ENCODE measurements around the gene FLYWCH2. TPM values are rescaled to one million over a fixed set of nuclear protein-coding genes. Genes with fewer than 3 reads are reported as not detected.

The FLYWCH2 gene
- total RNA-seq, 5 donors from 2014 or later (not counting 1 experiment from before 2014, with no cell fraction given), result 12.1 to 31.4 (median 25.6) TPM

GRCh38 chr16:2865651-2866050, 17.4 kb upstream of the FLYWCH2 start:
- Histone ChIP-seq H3K27me3 (replicated peaks in 1 of 2; ENCODE audit: control insufficient read depth in 2 of 2, extremely low read depth in 1 of 2, insufficient read depth in 2 of 2, low read length in 1 of 2) (peaks cover 0 to 9% of the 10 kb centered on the region in 2 experiments), H3K36me3 (ENCODE audit: control insufficient read depth in 2 of 2, extremely low read depth in 1 of 2, insufficient read depth in 1 of 2, low read length in 1 of 2) (no peaks in the 10 kb centered on the region), H3K4me3 (ENCODE audit: control insufficient read depth in 1 of 2, extremely low read depth in 1 of 2, low read length in 1 of 2) (no peak overlapping the region), H3K27ac (ENCODE audit: low read length) (no peak overlapping the region), H3K9me3 (no peaks in the 10 kb centered on the region), H3K4me1 (ENCODE audit: control insufficient read depth in 1 of 2, extremely low read depth in 1 of 2, insufficient read depth in 2 of 2, low read length in 2 of 2) (peaks cover 3 to 17% of the 10 kb centered on the region in 2 experiments)
- no peaks in the 10 kb centered on the region for H3K9me3 Mint-ChIP-seq
- whole genome bisulfite sequencing (ENCODE audit: insufficient coverage), result 78% methylated on average over 2 of the region's 4 CpGs
- H3K36me3 Mint-ChIP-seq, result no peaks in the 10 kb centered on the region
- DNase-seq, result no peak
- peaks cover 0 to 26% (median 13%) of the 10 kb centered on the region in 3 donors for H3K4me1 Mint-ChIP-seq
- H3K27me3 Mint-ChIP-seq, result peaks cover 4 to 8% of the 10 kb centered on the region in 2 donors
- H3K27ac Mint-ChIP-seq, result no peak overlapping the region
- ChIA-PET POLR2A (no interaction called here), CTCF (interaction anchor here in 1 of 2 donors (0.6 to 1.0 kb wide), 3 partner anchors 27 to 60 kb away, joined by 3 to 7 read pairs (median 4); no protein-coding TSS in a partner anchor)
- ATAC-seq (replicated peaks in 1 of 4), result no peak
- no peak overlapping the region for H3K4me3 Mint-ChIP-seq

- Mint-ChIP-seq H3K27ac (peak overlapping the region; percentile 4 to 23), H3K9me3 (no peaks in the 10 kb centered on the region), H3K4me3 (peak overlapping the region in 1 of 3 donors; percentile 3), H3K36me3 (no peaks in the 10 kb centered on the region), H3K27me3 (peaks cover 4% of the 10 kb centered on the region in 2 donors), H3K4me1 (peaks cover 0 to 26% (median 13%) of the 10 kb centered on the region in 3 donors)
- peak in 1 of 35 experiments; percentile 38 for DNase-seq
- Histone ChIP-seq H3K27ac (ENCODE audit: low read length) (no peak overlapping the region), H3K36me3 (ENCODE audit: control insufficient read depth in 2 of 2, extremely low read depth in 1 of 2, insufficient read depth in 1 of 2, low read length in 1 of 2) (no peaks in the 10 kb centered on the region), H3K4me3 (ENCODE audit: control insufficient read depth in 1 of 2, extremely low read depth in 1 of 2, low read length in 1 of 2) (no peak overlapping the region), H3K27me3 (replicated peaks in 1 of 2; ENCODE audit: control insufficient read depth in 2 of 2, extremely low read depth in 1 of 2, insufficient read depth in 2 of 2, low read length in 1 of 2) (peaks cover 0 to 3% of the 10 kb centered on the region in 2 experiments), H3K4me1 (ENCODE audit: control insufficient read depth in 1 of 2, extremely low read depth in 1 of 2, insufficient read depth in 2 of 2, low read length in 2 of 2) (peaks cover 3 to 17% of the 10 kb centered on the region in 2 experiments), H3K9me3 (no peaks in the 10 kb centered on the region)
- CTCF ChIA-PET, result interaction anchor here in 1 of 2 donors (0.6 to 1.0 kb wide), 2 partner anchors 28 to 1161 kb away, joined by 4 read pairs; no protein-coding TSS in a partner anchor
- no peak for ATAC-seq (replicated peaks in 1 of 4)
- WGBS (ENCODE audit: insufficient coverage), result 55% methylated on average over 2 of the region's 4 CpGs
- POLR2A ChIA-PET, result no interaction called here
Observed at GRCh38 chr16:2866431-2866830, 16.6 kb upstream of the FLYWCH2 start.

- H3K4me3 ChIP-seq (ENCODE audit: control insufficient read depth in 1 of 2, extremely low read depth in 1 of 2, low read length in 1 of 2), result peak overlapping the region in 1 of 2 donors; percentile 72
- H3K4me1 Mint-ChIP-seq, result peaks cover 0 to 26% (median 13%) of the 10 kb centered on the region in 3 donors
- peaks cover 3 to 17% of the 10 kb centered on the region in 2 experiments for H3K4me1 ChIP-seq (ENCODE audit: control insufficient read depth in 1 of 2, extremely low read depth in 1 of 2, insufficient read depth in 2 of 2, low read length in 2 of 2)
- peaks cover 2 to 4% of the 10 kb centered on the region in 2 donors for H3K27me3 Mint-ChIP-seq
- ATAC-seq (replicated peaks in 1 of 4) (no peak), DNase-seq (no peak)
- peak overlapping the region; percentile 78 to 86 (median 84) for H3K4me3 Mint-ChIP-seq
- H3K36me3 ChIP-seq (ENCODE audit: control insufficient read depth in 2 of 2, extremely low read depth in 1 of 2, insufficient read depth in 1 of 2, low read length in 1 of 2), result no peaks in the 10 kb centered on the region
- no peaks in the 10 kb centered on the region for H3K9me3 ChIP-seq
- H3K27me3 ChIP-seq (replicated peaks in 1 of 2; ENCODE audit: control insufficient read depth in 2 of 2, extremely low read depth in 1 of 2, insufficient read depth in 2 of 2, low read length in 1 of 2), result no peaks in the 10 kb centered on the region
- POLR2A ChIA-PET, result no interaction called here
- H3K9me3 Mint-ChIP-seq, result no peaks in the 10 kb centered on the region
- H3K36me3 Mint-ChIP-seq, result no peaks in the 10 kb centered on the region
- WGBS (ENCODE audit: insufficient coverage), result no CpG with 5 or more reads among the region's 8 CpGs
- peak overlapping the region; percentile 78 for H3K27ac ChIP-seq (ENCODE audit: low read length)
- H3K27ac Mint-ChIP-seq, result peak overlapping the region; percentile 78 to 84
- CTCF ChIA-PET, result interaction anchor here (1.2 to 1.8 kb wide), 6 partner anchors 15 to 59 kb away, joined by 5 to 19 read pairs (median 13); partner anchors contain the start of genes FLYWCH1 (in 1 of the 2) and FLYWCH2 (in 1 of the 2)
Observed at GRCh38 chr16:2867661-2867986, 15.4 kb upstream of the FLYWCH2 start.

- Histone ChIP-seq H3K27me3 (replicated peaks in 1 of 2; ENCODE audit: control insufficient read depth in 2 of 2, extremely low read depth in 1 of 2, insufficient read depth in 2 of 2, low read length in 1 of 2) (no peaks in the 10 kb centered on the region), H3K4me1 (ENCODE audit: control insufficient read depth in 1 of 2, extremely low read depth in 1 of 2, insufficient read depth in 2 of 2, low read length in 2 of 2) (peaks cover 3 to 17% of the 10 kb centered on the region in 2 experiments), H3K36me3 (ENCODE audit: control insufficient read depth in 2 of 2, extremely low read depth in 1 of 2, insufficient read depth in 1 of 2, low read length in 1 of 2) (no peaks in the 10 kb centered on the region), H3K4me3 (ENCODE audit: control insufficient read depth in 1 of 2, extremely low read depth in 1 of 2, low read length in 1 of 2) (peak overlapping the region; percentile 72), H3K9me3 (no peaks in the 10 kb centered on the region), H3K27ac (ENCODE audit: low read length) (peak overlapping the region; percentile 78)
- CTCF ChIA-PET, result interaction anchor here (0.6 to 1.8 kb wide), 9 partner anchors 15 to 1094 kb away, joined by 4 to 19 read pairs (median 9); partner anchors contain the start of genes FLYWCH1 (in 1 of the 2) and FLYWCH2 (in 1 of the 2)
- POLR2A ChIA-PET, result interaction anchor here (0.6 kb wide), 2 partner anchors 9 to 52 kb away, joined by 4 to 10 read pairs; no protein-coding TSS in a partner anchor
- peak; percentile 87 to 97 (median 93) for DNase-seq
- H3K4me3 Mint-ChIP-seq, result peak overlapping the region; percentile 78 to 86 (median 84)
- H3K27me3 Mint-ChIP-seq, result peaks cover 2 to 4% of the 10 kb centered on the region in 2 donors
- H3K4me1 Mint-ChIP-seq, result peaks cover 0 to 26% (median 13%) of the 10 kb centered on the region in 3 donors
- ATAC-seq (replicated peaks in 1 of 4), result peak; percentile 91 to 97 (median 94)
- H3K27ac Mint-ChIP-seq, result peak overlapping the region; percentile 78 to 84
- H3K9me3 Mint-ChIP-seq, result no peaks in the 10 kb centered on the region
- under 1% methylated on average over 38 of the region's 45 CpGs for WGBS (ENCODE audit: insufficient coverage)
- H3K36me3 Mint-ChIP-seq, result no peaks in the 10 kb centered on the region
Observed at GRCh38 chr16:2867987-2868789, 14.8 kb upstream of the FLYWCH2 start.

- WGBS (ENCODE audit: insufficient coverage), result 92% methylated on average over 2 of the region's 6 CpGs
- peaks cover 3 to 21% of the 10 kb centered on the region in 2 experiments for H3K4me1 ChIP-seq (ENCODE audit: control insufficient read depth in 1 of 2, extremely low read depth in 1 of 2, insufficient read depth in 2 of 2, low read length in 2 of 2)
- Mint-ChIP-seq H3K9me3 (no peaks in the 10 kb centered on the region), H3K27me3 (peaks cover 0 to 4% of the 10 kb centered on the region in 2 donors), H3K4me1 (peaks cover 0 to 16% (median 7%) of the 10 kb centered on the region in 3 donors), H3K36me3 (no peaks in the 10 kb centered on the region), H3K4me3 (no peak overlapping the region), H3K27ac (no peak overlapping the region)
- no peaks in the 10 kb centered on the region for H3K9me3 ChIP-seq
- ChIA-PET POLR2A (no interaction called here), CTCF (interaction anchor here (0.6 to 1.8 kb wide), 5 partner anchors 11 to 131 kb away, joined by 3 to 5 read pairs (median 5); partner anchors contain the start of genes FLYWCH1 (in 1 of the 2) and FLYWCH2 (in 1 of the 2))
- no peak overlapping the region for H3K27ac ChIP-seq (ENCODE audit: low read length)
- no peak overlapping the region for H3K4me3 ChIP-seq (ENCODE audit: control insufficient read depth in 1 of 2, extremely low read depth in 1 of 2, low read length in 1 of 2)
- H3K27me3 ChIP-seq (replicated peaks in 1 of 2; ENCODE audit: control insufficient read depth in 2 of 2, extremely low read depth in 1 of 2, insufficient read depth in 2 of 2, low read length in 1 of 2), result peaks cover 0 to 2% of the 10 kb centered on the region in 2 experiments
- DNase-seq (no peak), ATAC-seq (replicated peaks in 1 of 4) (no peak)
- no peaks in the 10 kb centered on the region for H3K36me3 ChIP-seq (ENCODE audit: control insufficient read depth in 2 of 2, extremely low read depth in 1 of 2, insufficient read depth in 1 of 2, low read length in 1 of 2)
Observed at GRCh38 chr16:2871926-2872325, 11.1 kb upstream of the FLYWCH2 start.

All from T-cell (primary cell).